Bronchial epithelial cell (primary cell): ENCODE data around the gene SUPT20HL2. TPM values are rescaled to one million over a fixed set of nuclear protein-coding genes. Genes with fewer than 3 reads are reported as not detected.

Experiments used
- DNase-seq: peaks from one replicate; pipeline ENCODE4 v3.0.0-alpha.2; 2010; ENCODE audit warnings: low read depth
- FAIRE-seq: peaks from 2 replicates; lab custom pipeline; 2011; peaks lifted over from hg19 to GRCh38; lab: Jason Lieb, UNC
- H3K27me3 ChIP-seq: 2 replicates; pipeline ENCODE4 v1.5.1; 2011; ENCODE audit warnings: low read length; ENCODE audit not compliant: control insufficient read depth, insufficient read depth
- H3K36me3 ChIP-seq: 2 replicates; pipeline ENCODE4 v1.5.1; 2011; ENCODE audit warnings: low read length; ENCODE audit not compliant: control insufficient read depth, insufficient read depth
- H3K4me3 ChIP-seq: 2 replicates; pipeline ENCODE4 v1.5.1; 2011; ENCODE audit warnings: mild to moderate bottlenecking, low read depth, low read length, control low read depth
- total RNA-seq: library from RNA; depleted of rRNA; stranded (reverse); fragments of >200 nt; gene quantifications from 2 replicates; pipeline ENCODE4 v1.2.1, GENCODE V29; 2014
- TF ChIP-seq, protein P1 (sequence below): IDR thresholded peaks from 2 replicates; pipeline ENCODE4 v1.5.1; 2011; ENCODE audit warnings: mild to moderate bottlenecking, moderate library complexity, low read length, control low read depth, inconsistent platforms; ENCODE audit not compliant: insufficient read depth, severe bottlenecking

SUPT20HL2 gene
- total RNA-seq, 1 donor from 2014 or later, result not detected

DNA sequence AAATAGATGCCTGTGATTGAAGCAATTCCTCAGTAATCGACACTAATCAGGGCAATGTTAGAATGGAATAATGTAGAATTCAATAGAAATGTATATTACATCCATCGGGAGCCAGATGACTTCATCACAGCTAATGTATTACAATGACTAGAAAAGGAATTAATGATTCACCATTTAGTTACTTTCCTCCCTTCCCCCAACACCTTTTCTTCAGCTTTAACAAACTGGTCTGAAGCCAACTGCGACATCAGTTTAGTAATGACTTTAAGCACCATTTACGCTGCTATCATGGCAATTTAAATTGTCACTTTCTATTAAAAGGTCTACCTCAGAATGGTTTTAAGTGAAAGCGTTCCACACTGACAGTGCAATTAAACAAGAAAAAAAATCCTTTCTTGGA is 45.1 kb downstream of the SUPT20HL2 start:
- H3K27me3 ChIP-seq, result no peaks in the 10 kb centered on the region
- DNase-seq (no peak), FAIRE-seq (no peak)
- H3K36me3 ChIP-seq, result no peaks in the 10 kb centered on the region
- H3K4me3 ChIP-seq, result no peak overlapping the region
- TF ChIP-seq, protein P1, sequence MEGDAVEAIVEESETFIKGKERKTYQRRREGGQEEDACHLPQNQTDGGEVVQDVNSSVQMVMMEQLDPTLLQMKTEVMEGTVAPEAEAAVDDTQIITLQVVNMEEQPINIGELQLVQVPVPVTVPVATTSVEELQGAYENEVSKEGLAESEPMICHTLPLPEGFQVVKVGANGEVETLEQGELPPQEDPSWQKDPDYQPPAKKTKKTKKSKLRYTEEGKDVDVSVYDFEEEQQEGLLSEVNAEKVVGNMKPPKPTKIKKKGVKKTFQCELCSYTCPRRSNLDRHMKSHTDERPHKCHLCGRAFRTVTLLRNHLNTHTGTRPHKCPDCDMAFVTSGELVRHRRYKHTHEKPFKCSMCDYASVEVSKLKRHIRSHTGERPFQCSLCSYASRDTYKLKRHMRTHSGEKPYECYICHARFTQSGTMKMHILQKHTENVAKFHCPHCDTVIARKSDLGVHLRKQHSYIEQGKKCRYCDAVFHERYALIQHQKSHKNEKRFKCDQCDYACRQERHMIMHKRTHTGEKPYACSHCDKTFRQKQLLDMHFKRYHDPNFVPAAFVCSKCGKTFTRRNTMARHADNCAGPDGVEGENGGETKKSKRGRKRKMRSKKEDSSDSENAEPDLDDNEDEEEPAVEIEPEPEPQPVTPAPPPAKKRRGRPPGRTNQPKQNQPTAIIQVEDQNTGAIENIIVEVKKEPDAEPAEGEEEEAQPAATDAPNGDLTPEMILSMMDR, result no peak

DNA sequence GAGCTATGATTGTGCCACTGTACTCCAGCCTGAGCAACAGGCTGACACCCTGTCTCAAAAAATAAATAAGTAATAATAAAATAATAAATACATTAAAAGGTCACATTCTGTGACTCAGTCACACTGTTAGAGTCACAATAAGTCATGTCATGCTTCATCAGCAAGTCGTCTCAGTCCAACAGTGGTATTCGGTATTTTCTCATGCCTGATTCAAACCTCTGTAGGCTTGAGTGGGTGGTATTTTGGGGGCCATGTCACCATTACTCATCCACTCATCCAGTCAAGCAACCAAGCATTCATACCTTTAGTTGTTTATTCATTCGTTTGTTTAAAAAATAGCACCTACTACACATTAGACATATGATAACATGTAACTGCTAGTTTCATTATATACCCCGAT is 46.9 kb downstream of the SUPT20HL2 start:
- Histone ChIP-seq H3K4me3 (no peak overlapping the region), H3K36me3 (no peaks in the 10 kb centered on the region), H3K27me3 (no peaks in the 10 kb centered on the region)
- DNase-seq, result peak; percentile 79
- TF ChIP-seq, protein P1, result no peak
- FAIRE-seq, result no peak

DNA sequence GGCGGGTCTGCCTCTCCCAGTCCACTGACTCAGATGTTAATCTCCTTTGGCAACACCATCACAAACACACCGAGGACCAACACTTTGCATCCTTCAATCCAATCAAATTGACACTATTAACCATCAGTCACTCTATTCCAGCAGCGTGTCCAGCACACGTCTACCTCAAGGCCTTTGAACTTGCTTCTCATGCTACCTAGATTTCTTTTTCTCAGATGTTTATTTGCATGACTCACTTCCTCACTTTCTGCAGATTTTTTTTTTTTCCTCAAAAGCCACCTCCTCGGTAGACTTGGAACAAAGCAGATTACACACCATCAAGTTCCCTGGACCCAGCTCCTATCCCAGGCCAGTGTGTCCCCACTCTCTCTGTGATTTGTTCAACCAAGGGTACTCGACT is 49.5 kb downstream of the SUPT20HL2 start:
- FAIRE-seq (no peak), DNase-seq (peak; percentile 56)
- no peak overlapping the region for H3K4me3 ChIP-seq
- TF ChIP-seq, protein P1, result no peak
- H3K27me3 ChIP-seq, result no peaks in the 10 kb centered on the region
- no peaks in the 10 kb centered on the region for H3K36me3 ChIP-seq

DNA sequence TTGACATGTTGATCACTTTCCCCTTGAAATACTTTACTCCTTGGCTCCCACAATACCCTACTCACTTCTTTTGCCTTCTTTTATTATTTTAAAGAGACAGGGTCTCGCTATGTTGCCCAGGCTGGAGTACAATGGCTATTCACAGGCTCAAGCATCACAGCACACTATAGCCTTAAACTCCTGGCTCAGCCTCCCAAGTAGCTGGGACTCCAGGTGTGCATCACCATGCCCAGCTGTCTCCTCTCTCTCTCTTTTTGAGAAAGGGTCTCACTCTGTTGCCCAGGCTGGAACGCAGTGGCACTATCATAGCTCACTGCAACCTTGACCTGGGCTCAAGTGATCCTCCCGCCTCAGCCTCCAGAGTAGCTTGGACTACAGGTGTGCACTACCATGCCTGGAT is 51.6 kb downstream of the SUPT20HL2 start:
- Histone ChIP-seq H3K27me3 (no peaks in the 10 kb centered on the region), H3K4me3 (no peak overlapping the region), H3K36me3 (no peaks in the 10 kb centered on the region)
- TF ChIP-seq, protein P1, result no peak
- FAIRE-seq (no peak), DNase-seq (no peak)

Other genes starting within 250 kb of the SUPT20HL2 start
- 30.8 and 37.8 TPM in 2 replicates for gene ZFX, start 164.3 kb downstream of the SUPT20HL2 start, total RNA-seq
- under 0.01 TPM in 1 of 2 replicates, not detected in the other for gene SUPT20HL1, start 46.6 kb upstream of the SUPT20HL2 start, total RNA-seq
- 5.3 and 5.8 TPM in 2 replicates for gene PDK3, start 151.2 kb upstream of the SUPT20HL2 start, total RNA-seq